Tibial nerve (tissue), 4 donors: Measurements from ENCODE around the gene KLHL25. TPM values are rescaled to one million over a fixed set of nuclear protein-coding genes. Genes with fewer than 3 reads are reported as not detected.
"Not testable (repeated sequence)": the region's sequence is repeated elsewhere in the genome, so short reads cannot be mapped to it uniquely, and the experiment has no call there.

Experiments used
- DNase-seq, 2 donors: peaks; one replicate each; pipeline ENCODE4 v3.0.0-alpha.2; 2019; ENCODE audit warnings: low spot score in 2 of 2
- H3K27ac ChIP-seq, 4 donors: fragments of 200-600 bp; sonication (generic) in 3 of 4; one replicate each; pipeline ENCODE4 v1.5.1; 2017 to 2019; ENCODE audit warnings: mild to moderate bottlenecking in 1 of 4
- H3K27me3 ChIP-seq, 2 donors: fragments of 200-600 bp; sonication (generic) in 1 of 2; one replicate each; pipeline versions ENCODE4 v1.5.1 to v1.6.0; 2017 to 2019
- H3K36me3 ChIP-seq, 3 donors: fragments of 200-600 bp; sonication (generic); one replicate each; pipeline ENCODE4 v1.5.1; 2018 to 2019
- H3K4me1 ChIP-seq, 4 donors: fragments of 200-600 bp; sonication (generic) in 3 of 4; one replicate each; pipeline ENCODE4 v1.5.1; 2017 to 2019
- H3K4me3 ChIP-seq, 4 donors: fragments of 200-600 bp; sonication (generic) in 3 of 4; one replicate each; pipeline ENCODE4 v1.5.1; 2017 to 2019; ENCODE audit warnings: mild to moderate bottlenecking in 1 of 4, moderate library complexity in 1 of 4
- H3K9me3 ChIP-seq, 4 donors: fragments of 200-600 bp; sonication (generic) in 3 of 4; one replicate each; pipeline ENCODE4 v1.5.1; 2017 to 2019
- CTCF ChIP-seq, 5 experiments: fragments of 200-600 bp in 3 of 5; fragments of 450-650 bp in 2 of 5; sonication (generic) in 3 of 5; IDR thresholded peaks; one replicate each; pipeline ENCODE4 v1.5.1; 2016 to 2019; ENCODE audit warnings: antibody characterized with exemption in 5 of 5, mild to moderate bottlenecking in 3 of 5, moderate library complexity in 2 of 5
- EP300 ChIP-seq, 2 donors: sonication (generic); formaldehyde crosslinking; IDR thresholded peaks; one replicate each; pipeline ENCODE4 v1.6.1; 2017; ENCODE audit warnings: antibody characterized with exemption in 2 of 2, mild to moderate bottlenecking in 1 of 2
- POLR2A ChIP-seq, 2 donors: fragments of 450-650 bp; IDR thresholded peaks; one replicate each; pipeline ENCODE4 v1.6.1; 2017; ENCODE audit warnings: antibody characterized with exemption in 2 of 2, mild to moderate bottlenecking in 2 of 2, moderate library complexity in 2 of 2
- WGBS, 2 donors: methylation state at CpG; one replicate each; pipeline ENCODE4 v1.1.5; 2018; 5-methylcytosine and 5-hydroxymethylcytosine counted together
- total RNA-seq, 4 donors: library from RNA; depleted of rRNA; stranded (reverse); fragments of >200 nt; gene quantifications; one replicate each; pipeline ENCODE4 v1.1.0, GENCODE V29; 2016

Gene KLHL25
- total RNA-seq, 4 donors from 2014 or later = 8.4 to 34.2 (median 12.6) TPM

- H3K4me1 ChIP-seq = peaks cover 0 to 5% (median 0%) of the 10 kb centered on the region in 4 donors
- TF ChIP-seq CTCF (IDR thresholded peaks at IDR 0.05) (peak; percentile 48 to 80 (median 60)), POLR2A (IDR thresholded peaks at IDR 0.05) (no peak), EP300 (IDR thresholded peaks at IDR 0.05) (peak in 1 of 2 donors; percentile 13)
- H3K4me3 ChIP-seq = no peak overlapping the region
- no peak overlapping the region for H3K27ac ChIP-seq
- peak; percentile 52 to 82 for DNase-seq
- H3K9me3 ChIP-seq = no peaks in the 10 kb centered on the region
- H3K27me3 ChIP-seq = no peaks in the 10 kb centered on the region
- H3K36me3 ChIP-seq = no peaks in the 10 kb centered on the region
- 54 to 56% methylated on average over 15 of the region's 15 CpGs for WGBS, 2 donors
Measured at GRCh38 chr15:85831415-85832113, 36.8 kb upstream of the KLHL25 start.

- H3K9me3 ChIP-seq, H3K36me3 ChIP-seq, H3K27ac ChIP-seq, H3K4me1 ChIP-seq, H3K4me3 ChIP-seq, DNase-seq, H3K27me3 ChIP-seq: not testable (repeated sequence)
- WGBS, 2 donors = 94 to 97% methylated on average over 4 of the region's 4 CpGs
Measured at GRCh38 chr15:85829754-85830153, 35.0 kb upstream of the KLHL25 start.

- Histone ChIP-seq H3K36me3 (no peaks in the 10 kb centered on the region), H3K4me1 (peaks cover 0 to 5% (median 0%) of the 10 kb centered on the region in 4 donors), H3K9me3 (no peaks in the 10 kb centered on the region), H3K4me3 (no peak overlapping the region), H3K27me3 (no peaks in the 10 kb centered on the region), H3K27ac (no peak overlapping the region)
- DNase-seq = no peak
- WGBS, 2 donors = 72 to 80% methylated on average over 4 of the region's 4 CpGs
- no peak for TF ChIP-seq EP300 (IDR thresholded peaks at IDR 0.05)
- TF ChIP-seq POLR2A (IDR thresholded peaks at IDR 0.05) = no peak
Measured at GRCh38 chr15:85828874-85829273, 34.1 kb upstream of the KLHL25 start.

- 97 to 100% methylated on average over 1 of the region's 1 CpG for WGBS, 2 donors
- DNase-seq = no peak
- Histone ChIP-seq H3K9me3 (no peaks in the 10 kb centered on the region), H3K27ac (no peak overlapping the region), H3K27me3 (no peaks in the 10 kb centered on the region), H3K36me3 (no peaks in the 10 kb centered on the region), H3K4me3 (no peak overlapping the region), H3K4me1 (peaks cover 0 to 5% (median 0%) of the 10 kb centered on the region in 4 donors)
- TF ChIP-seq EP300 (IDR thresholded peaks at IDR 0.05) (no peak), CTCF (IDR thresholded peaks at IDR 0.05) (no peak), POLR2A (IDR thresholded peaks at IDR 0.05) (no peak)
Measured at GRCh38 chr15:85828126-85828525, 33.4 kb upstream of the KLHL25 start.

- Histone ChIP-seq H3K36me3 (no peaks in the 10 kb centered on the region), H3K4me3 (no peak overlapping the region), H3K4me1 (peaks cover 0 to 5% (median 0%) of the 10 kb centered on the region in 4 donors), H3K9me3 (no peaks in the 10 kb centered on the region), H3K27me3 (no peaks in the 10 kb centered on the region), H3K27ac (no peak overlapping the region)
- TF ChIP-seq POLR2A (IDR thresholded peaks at IDR 0.05) (no peak), CTCF (IDR thresholded peaks at IDR 0.05) (no peak), EP300 (IDR thresholded peaks at IDR 0.05) (no peak)
- DNase-seq = no peak
- WGBS, 2 donors = 71 to 75% methylated on average over 7 of the region's 7 CpGs
Measured at GRCh38 chr15:85826756-85827515, 32.2 kb upstream of the KLHL25 start.

- TF ChIP-seq CTCF (IDR thresholded peaks at IDR 0.05) = no peak
- TF ChIP-seq EP300 (IDR thresholded peaks at IDR 0.05) = no peak
- no peak for TF ChIP-seq POLR2A (IDR thresholded peaks at IDR 0.05)
- Histone ChIP-seq H3K4me1 (no peaks in the 10 kb centered on the region), H3K4me3 (no peak overlapping the region), H3K27me3 (no peaks in the 10 kb centered on the region), H3K36me3 (no peaks in the 10 kb centered on the region), H3K27ac (no peak overlapping the region), H3K9me3 (no peaks in the 10 kb centered on the region)
- no peak for DNase-seq
- 42 to 58% methylated on average over 2 of the region's 2 CpGs for WGBS, 2 donors
Measured at GRCh38 chr15:85825719-85826118, 31.0 kb upstream of the KLHL25 start.
